ENCODE data around the gene CDKN3.
"Not testable (repeated sequence)": the region's sequence is repeated elsewhere in the genome, so short reads cannot be mapped to it uniquely, and the experiment has no call there.

The CDKN3 gene

GRCh38 chr14:54447231-54447692 lies 50.5 kb downstream of the CDKN3 start:
- Histone ChIP-seq H3K9me3 (ENCODE audit: control insufficient read depth, insufficient read depth, low read length) (no peaks in the 10 kb centered on the region), H3K36me3 (ENCODE audit: insufficient read depth, low read length) (no peaks in the 10 kb centered on the region), H3K9ac (ENCODE audit: low read depth, low read length) (no peak overlapping the region), H3K4me1 (ENCODE audit: insufficient read depth, low read length) (no peaks in the 10 kb centered on the region)

GRCh38 chr14:54450535-54450934 lies 53.7 kb downstream of the CDKN3 start:
- no peaks in the 10 kb centered on the region for H3K4me1 ChIP-seq (ENCODE audit: insufficient read depth, low read length)
- H3K9ac ChIP-seq (ENCODE audit: low read depth, low read length) = no peak overlapping the region
- H3K9me3 ChIP-seq (ENCODE audit: control insufficient read depth, insufficient read depth, low read length) = no peaks in the 10 kb centered on the region
- no peaks in the 10 kb centered on the region for H3K36me3 ChIP-seq (ENCODE audit: insufficient read depth, low read length)

GRCh38 chr14:54451121-54451601 lies 54.4 kb downstream of the CDKN3 start:
- no peaks in the 10 kb centered on the region for H3K36me3 ChIP-seq (ENCODE audit: insufficient read depth, low read length)
- no peaks in the 10 kb centered on the region for H3K4me1 ChIP-seq (ENCODE audit: insufficient read depth, low read length)
- H3K9me3 ChIP-seq (ENCODE audit: control insufficient read depth, insufficient read depth, low read length) = no peaks in the 10 kb centered on the region
- no peak overlapping the region for H3K9ac ChIP-seq (ENCODE audit: low read depth, low read length)

GRCh38 chr14:54451961-54452360 lies 55.2 kb downstream of the CDKN3 start:
- Histone ChIP-seq H3K9me3 (ENCODE audit: control insufficient read depth, insufficient read depth, low read length) (no peaks in the 10 kb centered on the region), H3K36me3 (ENCODE audit: insufficient read depth, low read length) (no peaks in the 10 kb centered on the region), H3K4me1 (ENCODE audit: insufficient read depth, low read length) (no peaks in the 10 kb centered on the region), H3K9ac (ENCODE audit: low read depth, low read length) (no peak overlapping the region)

- Histone ChIP-seq H3K36me3 (ENCODE audit: insufficient read depth, low read length) (no peaks in the 10 kb centered on the region), H3K4me1 (ENCODE audit: insufficient read depth, low read length) (no peaks in the 10 kb centered on the region), H3K9me3 (ENCODE audit: control insufficient read depth, insufficient read depth, low read length) (no peaks in the 10 kb centered on the region), H3K9ac (ENCODE audit: low read depth, low read length) (no peak overlapping the region)
Observed at GRCh38 chr14:54453252-54453651, 56.4 kb downstream of the CDKN3 start.

GRCh38 chr14:54453990-54454389 lies 57.2 kb downstream of the CDKN3 start:
- not testable (repeated sequence) for H3K9ac ChIP-seq (ENCODE audit: low read depth, low read length); H3K9me3 ChIP-seq (ENCODE audit: control insufficient read depth, insufficient read depth, low read length); H3K4me1 ChIP-seq (ENCODE audit: insufficient read depth, low read length); H3K36me3 ChIP-seq (ENCODE audit: insufficient read depth, low read length)

- Histone ChIP-seq H3K9me3 (ENCODE audit: control insufficient read depth, insufficient read depth, low read length) (peaks cover 4% of the 10 kb centered on the region), H3K36me3 (ENCODE audit: insufficient read depth, low read length) (no peaks in the 10 kb centered on the region), H3K9ac (ENCODE audit: low read depth, low read length) (no peak overlapping the region), H3K4me1 (ENCODE audit: insufficient read depth, low read length) (no peaks in the 10 kb centered on the region)
Observed at GRCh38 chr14:54455363-54455762, 58.6 kb downstream of the CDKN3 start.

GRCh38 chr14:54456820-54457608 lies 60.2 kb downstream of the CDKN3 start:
- H3K36me3 ChIP-seq (ENCODE audit: insufficient read depth, low read length); H3K9ac ChIP-seq (ENCODE audit: low read depth, low read length); H3K4me1 ChIP-seq (ENCODE audit: insufficient read depth, low read length); H3K9me3 ChIP-seq (ENCODE audit: control insufficient read depth, insufficient read depth, low read length): not testable (repeated sequence)

- no peak overlapping the region for H3K9ac ChIP-seq (ENCODE audit: low read depth, low read length)
- H3K4me1 ChIP-seq (ENCODE audit: insufficient read depth, low read length) = no peaks in the 10 kb centered on the region
- H3K9me3 ChIP-seq (ENCODE audit: control insufficient read depth, insufficient read depth, low read length) = peaks cover 4% of the 10 kb centered on the region
- no peaks in the 10 kb centered on the region for H3K36me3 ChIP-seq (ENCODE audit: insufficient read depth, low read length)
Observed at GRCh38 chr14:54457609-54457996, 60.8 kb downstream of the CDKN3 start.

- not testable (repeated sequence) for H3K36me3 ChIP-seq (ENCODE audit: insufficient read depth, low read length); H3K4me1 ChIP-seq (ENCODE audit: insufficient read depth, low read length); H3K9ac ChIP-seq (ENCODE audit: low read depth, low read length); H3K9me3 ChIP-seq (ENCODE audit: control insufficient read depth, insufficient read depth, low read length)
Observed at GRCh38 chr14:54458536-54458935, 61.7 kb downstream of the CDKN3 start.

GRCh38 chr14:54459106-54459505 lies 62.3 kb downstream of the CDKN3 start:
- peaks cover 4% of the 10 kb centered on the region for H3K9me3 ChIP-seq (ENCODE audit: control insufficient read depth, insufficient read depth, low read length)
- no peaks in the 10 kb centered on the region for H3K4me1 ChIP-seq (ENCODE audit: insufficient read depth, low read length)
- H3K9ac ChIP-seq (ENCODE audit: low read depth, low read length) = no peak overlapping the region
- no peaks in the 10 kb centered on the region for H3K36me3 ChIP-seq (ENCODE audit: insufficient read depth, low read length)

- no peaks in the 10 kb centered on the region for H3K36me3 ChIP-seq (ENCODE audit: insufficient read depth, low read length)
Observed at GRCh38 chr14:54462048-54462447, 65.2 kb downstream of the CDKN3 start.

GRCh38 chr14:54465654-54466053 lies 68.8 kb downstream of the CDKN3 start:
- Histone ChIP-seq H3K4me1 (ENCODE audit: insufficient read depth, low read length) (no peaks in the 10 kb centered on the region), H3K9me3 (ENCODE audit: control insufficient read depth, insufficient read depth, low read length) (peaks cover 4% of the 10 kb centered on the region; the same call in 1 of the 2 replicates), H3K36me3 (ENCODE audit: insufficient read depth, low read length) (no peaks in the 10 kb centered on the region), H3K9ac (ENCODE audit: low read depth, low read length) (no peak overlapping the region)

More at GRCh38 chr14:54462048-54462447, 65.2 kb downstream of the CDKN3 start:
- Histone ChIP-seq H3K9me3 (ENCODE audit: control insufficient read depth, insufficient read depth, low read length) (peaks cover 7% of the 10 kb centered on the region), H3K9ac (ENCODE audit: low read depth, low read length) (no peak overlapping the region), H3K4me1 (ENCODE audit: insufficient read depth, low read length) (no peaks in the 10 kb centered on the region)

- no peak overlapping the region for H3K9ac ChIP-seq (ENCODE audit: low read depth, low read length)
- no peaks in the 10 kb centered on the region for H3K36me3 ChIP-seq (ENCODE audit: insufficient read depth, low read length)
- no peaks in the 10 kb centered on the region for H3K4me1 ChIP-seq (ENCODE audit: insufficient read depth, low read length)
- H3K9me3 ChIP-seq (ENCODE audit: control insufficient read depth, insufficient read depth, low read length) = peaks cover 4% of the 10 kb centered on the region; the same call in 1 of the 2 replicates
Observed at GRCh38 chr14:54467280-54467679, 70.5 kb downstream of the CDKN3 start.

Data from ES-I3 (cell line).